ENCODE measurements around the gene PDGFRA.

Gene PDGFRA

DNA sequence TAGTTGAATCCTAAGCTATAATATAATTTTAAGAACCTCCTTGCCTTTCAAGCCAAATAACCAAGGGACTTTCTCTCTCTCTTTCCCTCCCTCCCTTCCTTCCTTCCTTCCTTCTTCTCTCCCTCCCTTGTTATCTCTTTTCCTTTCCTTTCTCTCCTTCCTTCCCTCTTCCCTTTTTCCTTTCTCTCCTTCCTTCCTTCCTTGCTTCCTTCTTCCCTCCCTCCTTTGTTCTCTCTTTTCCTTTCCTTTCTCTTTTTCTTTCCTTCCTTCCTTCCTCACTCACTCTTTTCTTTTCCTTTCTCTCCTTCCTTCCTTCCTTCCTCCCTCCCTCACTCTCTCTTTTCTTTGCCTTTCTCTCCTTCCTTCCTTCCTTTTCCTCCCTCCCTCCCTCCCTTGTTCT, 42.4 kb downstream of the PDGFRA start:
- ChIA-PET POLR2A (no interaction called here), CTCF (interaction anchor here (1.5 kb wide), 1 partner anchor 10 kb away, joined by 4 read pairs; no protein-coding TSS in a partner anchor)
- no peak overlapping the region for H3K4me3 ChIP-seq (ENCODE audit: low read depth, low read length)
- TF ChIP-seq, protein P1, sequence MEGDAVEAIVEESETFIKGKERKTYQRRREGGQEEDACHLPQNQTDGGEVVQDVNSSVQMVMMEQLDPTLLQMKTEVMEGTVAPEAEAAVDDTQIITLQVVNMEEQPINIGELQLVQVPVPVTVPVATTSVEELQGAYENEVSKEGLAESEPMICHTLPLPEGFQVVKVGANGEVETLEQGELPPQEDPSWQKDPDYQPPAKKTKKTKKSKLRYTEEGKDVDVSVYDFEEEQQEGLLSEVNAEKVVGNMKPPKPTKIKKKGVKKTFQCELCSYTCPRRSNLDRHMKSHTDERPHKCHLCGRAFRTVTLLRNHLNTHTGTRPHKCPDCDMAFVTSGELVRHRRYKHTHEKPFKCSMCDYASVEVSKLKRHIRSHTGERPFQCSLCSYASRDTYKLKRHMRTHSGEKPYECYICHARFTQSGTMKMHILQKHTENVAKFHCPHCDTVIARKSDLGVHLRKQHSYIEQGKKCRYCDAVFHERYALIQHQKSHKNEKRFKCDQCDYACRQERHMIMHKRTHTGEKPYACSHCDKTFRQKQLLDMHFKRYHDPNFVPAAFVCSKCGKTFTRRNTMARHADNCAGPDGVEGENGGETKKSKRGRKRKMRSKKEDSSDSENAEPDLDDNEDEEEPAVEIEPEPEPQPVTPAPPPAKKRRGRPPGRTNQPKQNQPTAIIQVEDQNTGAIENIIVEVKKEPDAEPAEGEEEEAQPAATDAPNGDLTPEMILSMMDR (IDR thresholded peaks at IDR 0.05; ENCODE audit: insufficient read depth, low read length, missing control alignments): no peak
- no peak for DNase-seq (ENCODE audit: low read depth, low spot score)

DNA sequence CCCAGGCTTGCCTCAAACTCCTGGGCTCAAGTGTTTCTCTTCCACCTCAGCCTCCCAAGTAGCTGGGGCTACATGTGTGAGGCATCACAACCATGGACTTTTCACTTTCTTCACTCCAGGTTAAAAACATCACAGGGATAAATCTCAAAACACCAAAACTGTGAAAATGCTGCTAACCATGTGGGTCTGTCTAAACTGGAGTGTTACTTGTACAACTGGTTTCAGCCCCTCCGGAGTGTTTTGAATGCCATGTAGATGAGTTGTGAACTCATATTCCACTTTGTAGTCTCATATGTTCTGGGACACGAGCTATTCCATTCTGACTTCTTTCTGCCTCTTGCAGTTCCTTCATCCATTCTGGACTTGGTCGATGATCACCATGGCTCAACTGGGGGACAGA, 43.0 kb downstream of the PDGFRA start:
- DNase-seq (ENCODE audit: low read depth, low spot score): no peak
- POLR2A ChIA-PET: no interaction called here
- TF ChIP-seq, protein P1 (IDR thresholded peaks at IDR 0.05; ENCODE audit: insufficient read depth, low read length, missing control alignments): no peak
- CTCF ChIA-PET: interaction anchor here (1.5 kb wide), 1 partner anchor 11 kb away, joined by 4 read pairs; no protein-coding TSS in a partner anchor
- H3K4me3 ChIP-seq (ENCODE audit: low read depth, low read length): no peak overlapping the region

- TF ChIP-seq, protein P1 (IDR thresholded peaks at IDR 0.05; ENCODE audit: insufficient read depth, low read length, missing control alignments): no peak
- ChIA-PET POLR2A (no interaction called here), CTCF (interaction anchor here (1.2 to 2.1 kb wide), 2 partner anchors 40 to 1048 kb away, joined by 3 to 6 read pairs; no protein-coding TSS in a partner anchor)
- no peak for DNase-seq (ENCODE audit: low read depth, low spot score)
- no peak overlapping the region for H3K4me3 ChIP-seq (ENCODE audit: low read depth, low read length)
These were observed 45.2 kb downstream of the PDGFRA start for GRCh38 chr4:54274264-54274663.

DNA sequence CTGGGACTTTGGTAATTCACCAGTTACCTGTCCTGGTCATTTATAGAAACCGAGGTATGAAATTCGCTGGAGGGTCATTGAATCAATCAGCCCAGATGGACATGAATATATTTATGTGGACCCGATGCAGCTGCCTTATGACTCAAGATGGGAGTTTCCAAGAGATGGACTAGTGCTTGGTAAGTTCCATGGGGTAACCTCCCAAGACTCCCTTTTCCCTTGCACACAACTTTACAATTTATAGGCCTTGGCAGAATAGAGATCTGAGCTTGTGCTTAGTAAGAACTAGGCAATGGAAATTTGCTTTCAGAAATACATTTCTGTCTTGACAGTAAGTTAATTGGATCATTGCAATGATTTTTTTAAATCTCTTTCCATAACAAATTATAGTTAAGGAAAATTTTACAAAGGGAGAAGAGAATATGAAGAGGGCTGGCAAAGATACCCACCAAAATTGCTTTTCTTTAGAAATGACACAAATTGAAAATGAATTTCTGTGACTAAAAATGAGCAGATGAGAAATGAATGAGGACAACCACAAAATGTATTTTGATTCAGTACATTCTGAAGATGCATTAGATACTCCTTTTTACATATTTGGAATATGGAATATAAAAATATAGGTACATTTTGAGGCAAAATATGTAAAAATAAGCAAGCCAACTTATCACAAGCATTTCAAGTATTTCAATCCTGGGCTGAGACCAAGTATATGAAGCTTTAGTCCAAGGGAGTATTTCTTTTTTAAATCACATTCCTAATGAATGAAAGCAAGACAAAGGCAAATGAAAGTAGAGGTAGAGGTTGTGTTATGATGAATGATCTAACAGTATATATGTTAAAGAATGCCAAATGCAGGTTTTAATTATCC, 45.9 kb downstream of the PDGFRA start:
- no peak for DNase-seq (ENCODE audit: low read depth, low spot score)
- H3K4me3 ChIP-seq (ENCODE audit: low read depth, low read length): no peak overlapping the region
- TF ChIP-seq, protein P1 (IDR thresholded peaks at IDR 0.05; ENCODE audit: insufficient read depth, low read length, missing control alignments): no peak
- ChIA-PET CTCF (interaction anchor here (1.2 to 2.1 kb wide), 2 partner anchors 41 to 1047 kb away, joined by 3 to 6 read pairs; no protein-coding TSS in a partner anchor), POLR2A (no interaction called here)

- ChIA-PET POLR2A (no interaction called here), CTCF (interaction anchor here (1.0 to 2.1 kb wide), 4 partner anchors 42 to 1261 kb away, joined by 3 to 9 read pairs (median 4); no protein-coding TSS in a partner anchor)
- TF ChIP-seq, protein P1 (IDR thresholded peaks at IDR 0.05; ENCODE audit: insufficient read depth, low read length, missing control alignments): no peak
- no peak overlapping the region for H3K4me3 ChIP-seq (ENCODE audit: low read depth, low read length)
- no peak for DNase-seq (ENCODE audit: low read depth, low spot score)
These were observed 47.7 kb downstream of the PDGFRA start for GRCh38 chr4:54276641-54277430.

Data from AG04449 (cell line).